Bone marrow (tissue), 2 donors: ENCODE results near the gene LGR6.
"Not testable (repeated sequence)": the region's sequence is repeated elsewhere in the genome, so short reads cannot be mapped to it uniquely, and the experiment has no call there.

Experiments
- DNase-seq, 2 donors: peaks; one replicate each; lab custom pipeline; 2025; lab: John Stamatoyannopoulos, UW

LGR6 gene

DNA sequence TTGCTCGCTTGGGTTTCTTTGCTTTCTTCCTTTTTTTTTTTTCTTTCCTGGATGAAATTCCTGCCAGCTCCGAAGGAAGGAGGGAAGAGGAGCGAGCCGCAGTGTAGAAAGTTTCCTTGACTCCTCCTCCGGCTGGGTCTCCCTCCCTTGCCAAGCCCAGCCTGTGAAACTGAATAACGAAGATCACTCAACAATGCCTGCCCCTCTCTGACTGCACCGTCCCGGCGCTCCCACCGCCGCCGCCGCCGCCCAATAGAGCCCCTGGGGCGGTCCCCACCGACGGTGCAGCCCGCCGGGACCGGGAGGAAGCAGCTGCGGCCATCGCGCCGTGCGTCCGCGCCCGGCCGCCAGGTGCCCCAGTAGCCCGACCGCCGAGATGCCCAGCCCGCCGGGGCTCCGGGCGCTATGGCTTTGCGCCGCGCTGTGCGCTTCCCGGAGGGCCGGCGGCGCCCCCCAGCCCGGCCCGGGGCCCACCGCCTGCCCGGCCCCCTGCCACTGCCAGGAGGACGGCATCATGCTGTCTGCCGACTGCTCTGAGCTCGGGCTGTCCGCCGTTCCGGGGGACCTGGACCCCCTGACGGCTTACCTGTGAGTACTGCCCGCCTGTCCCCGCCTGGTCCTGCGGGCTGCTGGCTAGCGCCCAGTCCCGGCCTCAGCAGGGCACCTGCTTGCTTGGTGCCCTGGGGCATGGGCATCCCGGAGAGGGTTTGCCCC is at the start of gene LGR6:
LGR6 (plus strand) TSS at position 186 of the 714 bp plus-strand sequence; CDS start at position 377, 191 bp downstream.
- no peak for DNase-seq

DNA sequence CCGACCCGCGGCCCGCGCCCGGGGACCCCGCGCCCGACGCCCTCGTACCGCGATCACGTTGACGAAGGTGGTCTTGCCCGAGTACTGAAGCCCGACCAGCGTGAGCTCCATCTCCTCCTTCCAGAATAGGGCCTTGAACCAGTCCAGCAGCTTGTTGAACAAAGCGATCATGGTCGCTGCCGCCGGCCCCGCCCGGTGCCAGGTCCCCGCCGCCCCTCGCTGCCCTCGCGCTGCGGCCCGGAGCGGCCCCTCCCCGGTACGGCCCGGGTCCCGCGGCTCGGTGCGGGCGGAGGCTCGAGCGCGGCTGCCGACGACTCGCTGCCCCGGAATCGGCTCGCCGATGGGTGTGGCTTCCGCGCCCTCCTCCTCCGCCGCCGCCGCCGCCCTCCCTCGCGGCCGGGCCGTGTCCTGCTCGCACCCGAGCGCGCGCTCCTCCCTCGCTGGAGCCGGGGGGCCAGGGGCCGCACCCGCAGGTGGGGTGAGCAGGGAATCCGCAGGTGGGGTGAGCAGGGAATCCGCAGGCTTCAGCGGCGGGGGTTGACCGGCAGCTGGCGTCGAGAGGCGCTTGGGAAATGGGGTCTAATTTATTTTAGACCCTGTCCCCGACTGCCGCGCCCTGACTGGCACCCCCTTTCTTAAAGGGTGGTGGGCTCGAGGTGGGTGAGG is 49.1 kb upstream of the LGR6 start, which contains the start of gene ARL8A:
ARL8A (minus strand) TSS at position 336 of the 666 bp plus-strand sequence; CDS start at position 171, 165 bp downstream.
- DNase-seq: peak in 1 of 2 donors; percentile 66

DNA sequence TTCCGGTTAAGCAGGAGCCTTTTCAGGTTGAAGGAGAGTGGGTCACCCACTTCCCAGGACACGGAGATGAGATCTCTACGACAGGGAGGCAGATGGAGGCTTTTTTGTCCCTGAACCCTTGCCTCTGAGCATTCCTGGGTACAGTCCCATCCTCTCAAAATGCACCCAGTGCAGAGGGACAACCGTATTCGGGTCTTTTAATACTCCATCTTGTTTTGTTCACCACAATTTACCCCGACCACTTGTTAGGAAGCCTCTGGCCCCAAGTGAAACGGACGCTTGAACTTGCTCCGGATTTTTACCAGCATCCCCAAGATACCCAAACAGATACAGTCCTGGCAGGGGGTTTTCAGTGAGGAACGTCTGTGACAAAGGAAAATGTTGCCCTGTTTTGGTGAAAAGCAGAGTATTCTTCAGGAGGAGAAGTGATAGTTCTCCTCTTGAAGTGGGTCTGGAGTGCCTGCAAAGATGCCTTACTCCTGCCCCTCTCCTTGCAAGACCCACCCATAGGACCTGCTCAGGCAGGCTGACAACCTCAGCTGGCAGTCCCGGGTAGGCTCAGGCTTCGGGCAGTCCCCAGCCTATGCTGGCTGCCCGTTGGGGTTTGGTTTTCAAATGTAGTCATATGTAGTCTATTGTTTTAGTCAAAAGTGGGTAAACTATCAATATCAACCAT is 48.4 kb upstream of the LGR6 start:
- no peak for DNase-seq

GRCh38 chr1:202145744-202146140 is 47.9 kb upstream of the LGR6 start:
- DNase-seq: not testable (repeated sequence)

DNA sequence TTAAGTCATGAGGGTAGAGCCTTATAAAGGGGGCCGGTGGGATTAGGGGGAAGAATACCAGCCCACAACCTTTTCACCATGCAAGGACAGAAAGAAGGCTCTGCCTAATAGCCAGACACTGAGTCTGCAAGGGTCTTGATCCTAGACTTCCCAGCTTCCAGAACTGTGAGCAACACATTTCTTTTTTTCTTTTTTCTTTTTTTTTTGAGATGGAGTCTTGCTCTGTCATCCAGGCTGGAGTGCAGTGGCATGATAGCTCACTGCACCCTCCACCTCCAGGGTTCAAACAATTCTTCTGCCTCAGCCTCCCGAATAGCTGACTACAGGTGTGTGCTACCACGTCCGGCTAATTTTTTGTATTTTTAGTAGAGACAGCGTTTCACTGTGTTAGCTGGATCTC is 47.3 kb upstream of the LGR6 start:
- DNase-seq: no peak

DNA sequence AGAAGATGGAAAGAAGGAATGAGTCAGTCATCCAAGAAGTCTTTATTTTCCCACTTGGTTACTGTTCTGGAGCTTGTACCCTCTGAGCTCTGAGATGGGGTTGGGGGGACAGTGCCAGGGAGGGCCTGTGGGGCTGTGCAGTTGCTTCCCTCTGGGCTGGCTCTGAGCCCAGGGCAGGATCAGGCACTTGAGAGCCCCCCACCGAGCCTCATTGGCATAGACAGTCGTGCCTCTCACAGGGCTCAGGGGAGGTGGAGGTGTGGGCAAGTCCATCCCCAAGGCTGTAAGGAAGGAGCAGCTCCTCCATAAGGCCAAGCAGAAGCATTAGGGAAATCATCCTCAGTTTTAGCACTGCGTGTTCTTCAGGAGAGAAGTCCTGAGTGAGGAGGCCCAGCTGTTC is 46.6 kb upstream of the LGR6 start:
- no peak for DNase-seq

DNA sequence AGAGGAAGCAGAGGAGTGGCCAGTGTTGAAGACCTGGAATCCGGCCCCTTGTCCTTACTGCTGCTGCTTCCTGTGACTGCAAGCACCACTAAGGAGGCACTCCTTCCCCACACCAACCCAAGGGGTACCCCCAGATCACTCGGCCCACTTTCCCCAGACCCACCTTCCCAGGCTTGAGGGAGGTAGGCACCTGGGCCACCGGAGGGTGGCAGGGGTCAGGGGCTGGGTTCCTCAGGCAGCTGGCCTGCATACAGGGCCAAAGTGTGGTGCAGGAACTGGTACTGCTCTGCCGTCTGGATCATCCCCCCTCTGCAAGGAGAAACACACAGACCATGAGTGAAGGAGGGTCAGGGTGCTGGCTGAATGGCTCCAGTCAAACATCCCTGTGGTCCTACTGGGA is 45.2 kb upstream of the LGR6 start:
- DNase-seq: no peak

DNA sequence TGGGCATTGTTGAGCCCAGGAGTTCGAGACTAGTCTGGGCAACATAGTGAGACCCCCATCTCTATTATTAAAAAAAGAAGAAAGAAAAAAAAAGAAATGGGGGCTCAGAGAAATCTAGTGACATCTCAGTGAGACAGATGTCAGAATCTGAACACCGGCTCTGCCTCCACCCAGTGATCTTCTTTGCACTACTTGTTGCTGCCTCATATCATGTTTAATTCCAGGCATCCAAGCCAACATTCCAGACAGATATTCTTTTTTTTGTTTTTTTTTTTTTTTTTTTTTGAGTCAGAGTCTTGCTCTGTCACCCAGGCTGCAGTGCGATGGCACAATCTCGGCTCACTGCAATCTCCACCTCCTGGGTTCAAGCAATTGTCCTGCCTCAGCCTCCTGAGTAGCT is 44.0 kb upstream of the LGR6 start:
- no peak for DNase-seq

- no peak for DNase-seq
Measured at GRCh38 chr1:202150187-202150586, 43.4 kb upstream of the LGR6 start.

GRCh38 chr1:202150602-202151001 is 43.0 kb upstream of the LGR6 start:
- no peak for DNase-seq

- no peak for DNase-seq
Measured at GRCh38 chr1:202151045-202151444, 42.6 kb upstream of the LGR6 start.

GRCh38 chr1:202152399-202152798 is 41.2 kb upstream of the LGR6 start:
- DNase-seq: no peak

DNA sequence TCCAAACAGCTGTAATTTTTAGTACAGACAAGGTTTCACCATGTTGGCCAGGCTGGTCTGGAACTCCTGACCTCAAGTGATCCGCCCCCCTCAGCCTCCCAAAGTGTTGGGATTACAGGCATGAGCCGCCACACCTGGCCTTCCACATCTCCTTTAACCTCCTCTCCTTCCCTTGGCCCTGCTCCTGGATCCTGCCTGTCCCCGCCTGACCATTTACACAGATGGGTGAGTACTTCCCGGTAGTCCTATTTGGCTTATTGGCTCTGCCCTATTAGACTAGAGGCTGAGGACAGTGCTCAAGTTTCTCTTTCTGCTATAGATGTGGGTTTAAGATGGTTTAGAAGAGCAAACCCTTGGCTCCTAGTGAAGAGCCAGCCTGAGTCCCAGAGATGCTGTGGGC is 40.3 kb upstream of the LGR6 start:
- no peak for DNase-seq

GRCh38 chr1:202154148-202154765 is 39.3 kb upstream of the LGR6 start:
- DNase-seq: no peak

GRCh38 chr1:202154766-202155477 is 38.7 kb upstream of the LGR6 start:
- DNase-seq: peak in 1 of 2 donors; percentile 22

- DNase-seq: no peak
Measured at GRCh38 chr1:202155478-202156021, 38.0 kb upstream of the LGR6 start.

DNA sequence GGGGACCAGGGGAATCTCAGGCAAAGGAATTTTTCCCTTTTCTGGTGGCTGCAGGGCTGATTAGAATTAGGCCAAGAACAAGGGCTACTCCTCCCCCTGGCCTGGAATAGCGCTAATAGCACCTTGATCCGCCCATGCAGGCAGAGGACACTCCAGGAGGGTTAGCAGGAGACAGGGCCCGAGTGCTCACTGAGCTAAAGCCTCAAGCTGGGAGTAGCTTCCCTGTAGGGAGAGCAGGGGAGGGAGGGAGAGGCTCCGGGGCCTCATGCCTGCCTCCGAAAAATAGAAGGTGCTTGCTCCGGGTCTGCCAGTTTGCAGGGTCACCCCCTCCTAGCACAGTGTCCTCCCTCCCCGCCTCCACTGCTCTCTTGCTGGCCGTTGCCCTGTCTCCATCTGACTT is 37.0 kb upstream of the LGR6 start:
- DNase-seq: no peak

- no peak for DNase-seq
Measured at GRCh38 chr1:202157945-202158344, 35.7 kb upstream of the LGR6 start.

DNA sequence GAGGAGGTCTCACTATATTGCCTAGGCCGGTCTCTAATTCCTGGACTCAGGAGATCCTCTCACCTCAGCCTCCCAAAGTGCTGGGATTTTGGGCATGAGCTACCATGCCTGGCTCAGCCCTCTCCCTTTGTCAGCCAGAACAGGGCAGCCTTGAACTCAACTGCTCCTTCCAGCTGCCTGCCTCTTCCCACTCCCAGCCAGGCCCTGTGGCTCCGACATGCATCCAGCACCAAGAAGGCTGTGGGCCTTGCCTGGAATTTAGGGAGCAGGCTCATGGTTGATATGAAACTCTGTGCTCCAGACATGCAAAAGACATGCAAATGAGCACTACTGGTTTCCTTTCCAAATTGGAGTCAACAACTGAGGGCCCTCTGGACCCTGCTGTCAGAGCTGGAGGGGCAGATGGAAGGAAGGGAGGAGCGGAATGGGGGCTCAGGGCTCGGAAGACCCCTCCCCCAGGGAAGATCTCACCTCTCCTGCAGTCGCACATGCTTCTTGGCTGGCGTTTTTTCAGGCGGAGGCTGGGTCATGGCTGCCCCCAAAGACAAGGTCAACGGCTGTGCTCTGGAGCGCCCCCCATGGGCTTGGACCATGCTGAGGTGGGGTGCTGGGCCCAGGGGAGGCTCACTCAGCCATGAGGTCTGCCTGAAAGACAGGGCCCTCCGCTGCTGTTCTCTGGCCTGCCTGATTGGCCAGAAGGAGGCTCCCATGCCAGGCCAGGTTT is 34.6 kb upstream of the LGR6 start:
- DNase-seq: no peak

DNA sequence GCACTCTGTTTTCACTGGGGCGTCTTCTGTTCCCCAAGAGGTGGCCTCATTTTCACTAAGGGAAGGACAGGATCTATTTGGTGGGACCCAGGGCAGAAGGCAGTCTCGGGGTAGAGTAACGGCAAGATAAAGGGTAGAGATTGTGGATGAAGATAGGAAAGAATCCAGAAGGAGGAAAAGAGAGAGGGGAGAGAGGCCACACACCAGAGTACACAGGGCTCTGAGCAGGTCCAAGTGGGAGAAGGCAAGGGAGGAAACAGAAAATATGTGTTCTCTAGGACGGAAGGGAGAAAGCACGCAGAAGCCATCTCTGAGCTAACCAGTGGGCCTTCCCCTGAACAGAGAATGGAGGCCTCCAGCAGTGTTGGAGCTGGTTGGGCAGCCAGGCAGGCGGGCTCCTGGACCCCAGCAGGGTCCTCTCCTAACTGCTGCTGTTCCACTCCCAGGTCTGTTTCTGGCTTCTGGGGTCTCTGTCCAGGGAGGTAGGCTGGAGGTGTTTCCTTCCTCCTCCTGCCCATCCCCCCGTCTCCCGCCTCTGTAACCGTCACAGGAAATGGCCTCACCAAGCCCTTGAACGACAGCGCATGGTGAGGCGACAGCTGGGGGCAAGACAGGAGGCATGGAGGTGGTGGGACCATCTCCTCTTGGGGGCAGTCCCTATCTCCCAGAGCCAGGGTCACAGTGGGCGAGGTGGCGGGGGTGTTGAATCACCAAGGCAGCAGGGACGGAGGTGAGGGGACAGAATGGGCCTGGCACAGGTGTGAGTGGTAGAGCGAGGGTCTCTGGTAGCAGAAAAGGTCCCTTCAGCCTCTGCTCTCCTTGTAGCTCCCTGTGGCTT is 33.8 kb upstream of the LGR6 start:
- peak in 1 of 2 donors; percentile 30 for DNase-seq
